GM19452 (cell line): ENCODE measurements around the gene SLC39A13.

Source experiments
- ATAC-seq: cut with Tn5 transposase; IDR thresholded peaks from one replicate; pipeline ENCODE4 v1.9.1; 2021; ENCODE audit not compliant: unreplicated experiment

The SLC39A13 gene

DNA sequence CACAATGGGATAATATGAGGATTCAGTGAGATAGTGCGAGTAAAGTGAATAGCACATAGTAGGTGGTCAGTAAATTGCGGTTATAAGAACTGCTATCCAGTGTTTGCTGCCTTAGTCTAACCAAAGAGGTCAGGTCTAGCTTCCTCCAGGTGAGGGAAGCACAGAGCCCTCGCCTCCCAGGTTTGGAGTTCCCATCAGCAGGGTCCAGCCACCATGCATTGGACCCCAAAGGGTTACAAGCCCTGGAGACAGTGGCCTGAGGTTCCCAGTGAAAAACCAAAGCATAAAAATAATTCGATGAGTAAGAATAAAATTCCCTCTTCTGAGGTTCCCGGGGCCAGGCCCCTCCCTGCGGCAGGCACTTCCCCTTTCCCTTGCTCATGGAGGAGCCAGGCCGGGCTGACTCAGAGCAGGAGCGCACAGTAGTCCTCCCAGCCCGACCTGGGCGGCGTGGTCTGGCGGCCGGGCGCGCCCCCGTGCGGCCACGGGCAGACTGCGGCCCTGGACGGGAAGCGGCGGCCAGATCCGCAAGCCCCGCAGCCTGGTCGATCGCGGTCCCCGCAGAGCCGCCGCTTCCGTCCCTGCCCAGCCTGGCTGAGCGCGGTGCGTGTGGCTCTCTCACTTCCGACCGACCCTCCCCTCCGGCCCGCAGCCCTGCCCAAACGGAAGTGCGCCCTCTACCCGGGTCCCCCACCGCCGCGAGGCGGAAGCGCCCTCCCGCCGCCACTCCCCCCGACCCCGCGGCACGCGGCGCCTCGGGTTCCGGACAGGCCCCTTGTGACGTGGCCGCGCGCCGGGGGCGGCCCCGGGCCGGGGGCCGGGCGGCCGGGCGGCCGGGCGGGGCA is at the start of gene SLC39A13:
Gene SLC39A13, plus strand, starts transcription at position 845 of the 845 bp plus-strand sequence. CDS start 1,505 bp downstream, outside the sequence.
- peak; percentile 84 for ATAC-seq

GRCh38 chr11:47358731-47359051 is 49.7 kb upstream of the SLC39A13 start:
- ATAC-seq = no peak

GRCh38 chr11:47359162-47359561 is 49.2 kb upstream of the SLC39A13 start:
- no peak for ATAC-seq

DNA sequence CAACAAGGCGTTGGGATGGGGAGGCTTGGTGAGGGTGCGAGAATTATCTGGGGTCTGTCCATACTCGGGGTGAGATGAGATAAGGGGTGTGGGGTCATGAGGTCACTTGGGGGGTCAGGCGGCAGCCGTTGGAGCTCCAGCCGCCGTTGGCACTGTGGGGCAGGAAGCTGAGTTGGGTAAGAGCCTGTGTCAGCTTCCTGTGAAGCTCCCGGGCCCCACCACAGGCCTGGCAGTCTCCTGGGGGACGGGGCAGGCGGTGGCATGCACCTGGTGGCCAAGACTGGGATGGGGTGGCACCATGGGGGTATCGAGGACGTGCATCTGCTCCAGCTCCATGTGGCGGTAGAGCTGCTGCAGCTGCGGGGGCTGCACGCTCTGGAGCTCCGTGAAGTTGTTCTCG is 48.8 kb upstream of the SLC39A13 start:
- no peak for ATAC-seq

DNA sequence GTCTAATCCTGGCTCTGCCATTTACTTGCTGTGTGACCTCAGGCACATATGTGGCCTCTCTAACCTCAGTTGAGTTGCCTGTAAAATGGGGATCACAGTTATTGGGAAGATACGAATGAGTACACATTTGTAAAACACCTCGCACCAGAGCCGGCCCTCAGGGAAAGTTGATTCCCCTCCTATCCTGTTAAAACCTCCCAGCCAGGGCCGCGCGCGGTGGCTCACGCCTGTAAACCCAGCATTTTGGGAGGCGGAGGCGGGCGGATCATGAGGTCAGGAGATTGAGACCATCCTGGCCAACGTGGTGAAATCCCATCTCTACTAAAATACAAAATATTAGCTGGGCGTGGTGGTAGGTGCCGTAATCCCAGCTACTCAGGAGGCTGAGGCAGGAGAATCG is 48.0 kb upstream of the SLC39A13 start:
- no peak for ATAC-seq

- ATAC-seq = no peak
Observed at GRCh38 chr11:47361419-47361818, 47.0 kb upstream of the SLC39A13 start.

GRCh38 chr11:47366020-47366490 is 42.3 kb upstream of the SLC39A13 start:
- ATAC-seq = no peak

GRCh38 chr11:47369676-47370075 is 38.7 kb upstream of the SLC39A13 start:
- ATAC-seq = no peak

DNA sequence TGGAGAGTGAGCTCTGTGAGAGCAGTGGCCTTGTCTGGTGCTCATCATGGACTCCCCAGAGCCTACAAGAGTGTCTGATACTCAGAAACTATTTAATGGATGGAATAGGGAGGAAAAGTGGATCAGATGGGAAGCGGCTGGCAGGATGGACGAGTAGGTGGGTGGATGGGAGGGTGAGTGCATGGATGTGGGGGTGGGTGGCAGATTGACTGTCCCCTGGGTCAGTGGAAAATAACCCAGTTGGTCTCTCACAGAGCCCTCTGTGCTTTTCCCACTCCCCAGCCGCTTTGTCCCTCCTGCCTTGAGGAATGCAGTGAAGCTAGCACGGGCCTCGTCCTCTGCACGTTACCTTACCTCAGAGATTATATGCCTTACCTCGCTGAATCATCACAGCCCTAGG is 36.0 kb upstream of the SLC39A13 start:
- no peak for ATAC-seq

DNA sequence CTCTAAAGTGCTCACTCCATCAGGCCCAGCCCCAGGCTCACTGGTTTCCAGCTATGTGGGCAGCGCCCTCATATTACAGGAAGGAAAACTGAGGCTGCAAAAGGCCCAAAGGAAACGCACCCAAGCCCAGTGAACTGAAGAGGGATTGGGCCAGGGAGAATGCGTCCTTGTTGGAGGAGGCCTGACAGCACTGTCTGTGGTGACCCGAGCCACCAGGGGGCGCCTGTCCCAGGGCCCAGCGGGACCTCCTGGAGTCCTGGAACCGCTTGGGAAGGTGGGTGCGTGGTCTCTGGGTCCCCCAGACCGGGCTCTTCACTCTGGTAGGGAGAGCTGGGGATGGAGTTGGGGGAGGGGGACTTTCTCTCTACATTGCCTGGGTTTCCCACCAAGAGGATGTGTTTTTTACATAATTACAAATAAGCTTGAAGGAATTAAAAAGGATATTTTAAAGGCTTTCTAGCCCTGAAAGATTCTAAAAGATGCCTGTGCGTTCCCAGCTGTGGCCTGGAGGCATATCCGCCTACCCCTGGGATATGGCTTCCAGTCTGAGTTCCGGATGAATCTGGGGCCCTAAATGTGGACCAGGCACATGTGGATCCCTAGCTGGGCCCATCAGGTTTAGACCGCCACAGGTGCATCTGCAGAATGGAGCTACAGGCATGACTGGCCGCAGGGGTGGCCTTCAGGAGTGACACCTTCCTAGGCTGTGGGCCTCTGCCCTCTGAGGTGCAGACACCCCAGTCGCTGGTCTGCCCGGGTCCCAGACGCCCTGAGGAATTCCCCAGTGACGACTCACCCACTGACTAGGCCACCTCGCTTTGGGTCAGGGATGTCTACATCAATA is 34.3 kb upstream of the SLC39A13 start:
- peak; percentile 36 for ATAC-seq

DNA sequence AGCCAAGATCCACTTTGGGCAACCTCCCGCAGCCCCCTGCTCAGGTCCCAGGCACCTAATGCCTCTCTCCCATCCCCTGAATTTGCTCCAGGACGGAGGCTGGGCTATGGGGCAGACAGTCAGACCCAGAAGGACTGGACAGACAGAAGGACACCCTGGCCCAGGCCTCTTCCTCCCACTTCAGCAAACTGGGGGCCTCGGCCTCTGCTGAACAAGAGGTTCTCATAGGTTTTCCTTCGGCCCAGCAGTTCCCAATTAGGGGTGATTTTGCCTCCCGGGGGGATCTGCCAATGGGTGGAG is 33.7 kb upstream of the SLC39A13 start:
- no peak for ATAC-seq

DNA sequence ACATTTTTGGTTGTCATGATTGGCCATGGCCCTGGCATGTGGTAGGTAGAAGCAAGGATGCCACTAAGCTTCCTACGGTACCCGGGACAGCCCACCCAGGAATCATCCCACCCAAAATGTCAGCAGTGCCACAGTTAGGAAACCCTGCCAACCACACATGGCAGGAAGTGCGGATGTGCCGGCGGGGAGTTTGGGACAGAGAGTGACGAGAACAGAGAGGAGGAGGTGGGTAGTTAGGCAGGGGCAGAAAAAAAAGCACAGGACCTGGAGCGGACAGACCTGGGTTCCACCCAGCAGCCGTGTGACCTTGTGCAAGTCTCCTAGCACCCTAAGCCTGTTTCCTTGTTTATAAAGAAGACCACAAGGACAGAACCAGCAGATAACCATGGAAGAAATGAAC is 33.4 kb upstream of the SLC39A13 start:
- ATAC-seq = no peak

DNA sequence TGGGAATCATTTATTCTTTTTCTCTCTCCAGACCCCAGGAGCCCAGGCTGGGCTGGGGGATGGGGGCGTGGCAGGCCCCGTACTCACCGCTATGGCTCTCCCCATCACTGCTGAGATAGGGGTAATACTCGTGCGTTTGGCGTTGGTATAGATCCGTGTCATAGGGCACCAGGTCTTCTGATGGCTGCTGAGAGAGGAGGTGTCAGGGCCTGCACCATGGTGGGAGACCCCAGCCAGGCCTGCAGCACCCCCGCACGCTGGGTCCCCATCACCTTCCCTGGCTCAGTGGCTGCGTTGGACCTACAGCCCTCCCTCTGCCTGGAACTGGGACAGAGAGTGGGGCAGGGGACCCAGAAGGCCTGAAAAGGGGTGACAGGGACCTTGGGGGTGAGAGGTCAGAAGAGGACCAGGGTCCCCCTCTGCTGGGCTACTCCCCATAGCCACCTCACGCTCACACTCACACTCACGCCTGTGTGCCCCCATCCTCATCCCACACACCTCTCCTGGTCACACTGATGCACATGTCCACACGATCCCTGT is 32.8 kb upstream of the SLC39A13 start:
- ATAC-seq = no peak

DNA sequence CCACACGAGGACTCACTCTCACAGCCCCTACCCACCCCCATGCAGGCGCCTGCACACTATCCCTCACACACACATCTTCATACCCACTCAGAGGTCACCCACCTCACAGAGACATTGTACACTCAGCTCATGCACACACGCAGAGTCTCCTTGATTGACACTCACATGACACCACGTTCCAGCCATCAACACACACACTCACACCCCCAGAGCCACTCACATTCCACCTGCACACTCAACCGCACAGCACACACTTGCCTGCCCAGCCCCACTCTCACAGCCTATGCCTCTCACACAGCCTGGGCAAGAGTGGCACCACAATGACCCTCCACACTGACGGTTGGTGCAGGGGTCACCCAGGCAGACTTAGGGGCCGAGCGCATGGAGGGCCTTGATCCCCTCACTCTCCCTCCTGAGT is 32.3 kb upstream of the SLC39A13 start:
- ATAC-seq = no peak

DNA sequence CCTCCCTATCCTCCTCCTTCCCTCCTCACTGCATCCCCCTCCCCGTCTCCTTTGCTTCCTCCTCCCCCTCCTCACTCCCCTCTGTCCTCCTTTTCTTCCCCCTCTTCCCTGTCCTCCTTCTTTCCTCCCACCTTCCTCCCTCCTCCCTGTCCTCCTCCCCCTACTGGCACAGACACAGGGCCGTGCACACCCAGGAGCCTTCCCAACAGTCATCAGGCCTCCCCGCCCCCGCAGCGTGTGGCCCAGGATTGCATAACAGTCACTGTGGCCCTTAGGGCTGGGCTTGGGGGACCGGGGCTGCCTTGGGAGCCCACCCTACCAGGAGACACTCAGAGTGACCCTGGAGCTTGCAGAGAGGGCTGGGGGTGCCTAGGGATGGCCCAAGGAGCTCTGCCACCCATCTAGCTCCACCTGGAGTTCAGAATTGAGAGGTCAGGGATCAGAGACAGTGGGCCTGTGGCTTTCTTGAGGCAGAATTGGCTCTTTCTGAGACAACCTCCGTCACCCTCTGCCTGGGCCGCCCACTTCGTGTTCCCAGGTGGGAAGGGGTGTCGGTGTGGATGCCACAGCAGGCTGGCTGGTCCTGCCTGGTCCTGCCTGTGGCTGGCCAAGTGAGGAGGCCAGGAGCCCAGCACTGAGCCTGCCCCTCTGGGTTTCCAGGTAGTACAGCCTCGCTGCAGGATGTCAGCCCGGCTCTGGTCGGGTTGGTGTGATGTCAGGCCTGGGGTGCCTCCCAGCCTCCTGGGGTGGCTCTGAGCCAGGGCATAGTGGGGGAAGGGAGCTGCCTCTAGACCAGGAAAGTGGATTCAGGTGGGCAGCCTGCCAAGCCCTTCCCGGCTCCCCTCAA is 31.6 kb upstream of the SLC39A13 start:
- peak; percentile 42 for ATAC-seq

DNA sequence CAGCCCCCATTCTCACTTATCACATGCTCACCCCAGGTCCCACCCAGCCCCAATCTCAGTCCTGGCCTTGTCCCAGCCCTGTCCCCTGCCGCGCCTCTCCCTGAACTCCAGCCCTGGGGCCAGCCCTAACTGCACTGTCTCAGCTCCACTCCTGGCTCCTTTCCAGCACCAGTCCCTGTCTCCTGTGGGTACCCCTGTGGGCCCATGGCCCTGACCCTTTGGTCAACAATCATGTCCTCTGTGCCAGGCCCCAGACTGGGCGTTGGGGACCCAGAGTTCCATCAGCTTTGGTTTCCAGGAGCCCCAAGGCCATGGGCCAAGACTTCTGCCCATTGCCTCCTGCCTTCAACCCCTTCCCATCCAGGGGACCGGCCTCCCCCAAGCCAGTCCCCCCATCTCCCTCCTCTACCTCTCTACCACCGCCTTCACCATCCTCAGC is 30.8 kb upstream of the SLC39A13 start:
- no peak for ATAC-seq

- ATAC-seq = peak; percentile 78
Observed at GRCh38 chr11:47378010-47378835, 30.2 kb upstream of the SLC39A13 start, which contains the start of gene SPI1. Gene SPI1 (minus strand): TSS chr11:47378547. CDS start chr11:47378353, 194 bp downstream.

GRCh38 chr11:47378836-47379170 is 29.6 kb upstream of the SLC39A13 start:
- ATAC-seq = peak; percentile 4

DNA sequence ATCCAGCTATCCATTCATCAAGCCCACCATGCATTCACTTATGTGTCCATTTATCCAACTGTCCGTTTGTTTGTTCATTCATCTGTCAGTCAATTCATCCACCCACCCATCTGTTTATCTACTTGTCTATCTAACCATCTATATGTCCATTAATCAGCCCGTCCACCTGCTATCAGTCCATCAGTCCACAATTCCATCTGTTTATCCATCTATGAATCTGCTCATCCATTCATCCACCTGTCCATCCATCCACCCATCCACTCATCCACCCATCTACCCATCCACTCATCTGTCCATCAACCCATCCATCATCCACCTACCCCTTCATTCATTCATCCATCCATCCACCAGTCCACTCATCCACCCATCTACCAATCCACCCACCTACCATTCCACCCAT is 29.1 kb upstream of the SLC39A13 start:
- no peak for ATAC-seq

GRCh38 chr11:47380078-47380477 is 28.3 kb upstream of the SLC39A13 start:
- ATAC-seq = no peak
